HG02759 (cell line): ENCODE measurements around the gene TTLL5.

Experiments used
- ATAC-seq: cut with Tn5 transposase; IDR thresholded peaks from one replicate; pipeline ENCODE4 v1.9.1; 2021; ENCODE audit warnings: mild to moderate bottlenecking, moderate library complexity; ENCODE audit not compliant: unreplicated experiment

The TTLL5 gene

GRCh38 chr14:75660630-75661498 lies at the start of gene TTLL5, which contains the start of gene ERG28:
TTLL5 (plus strand) TSS chr14:75661246; CDS start chr14:75663150, 1,904 bp downstream.
ERG28 (minus strand) TSS chr14:75660876; CDS start chr14:75657502, 3,374 bp downstream.
- peak; percentile 98 for ATAC-seq

- ATAC-seq, result no peak
Measured at GRCh38 chr14:75612157-75612556, 48.9 kb upstream of the TTLL5 start.

GRCh38 chr14:75614179-75614578 lies 46.9 kb upstream of the TTLL5 start:
- ATAC-seq, result no peak

GRCh38 chr14:75615200-75615599 lies 45.8 kb upstream of the TTLL5 start:
- ATAC-seq, result no peak

GRCh38 chr14:75619548-75619947 lies 41.5 kb upstream of the TTLL5 start:
- no peak for ATAC-seq

- ATAC-seq, result no peak
Measured at GRCh38 chr14:75625034-75625433, 36.0 kb upstream of the TTLL5 start.

GRCh38 chr14:75626396-75626795 lies 34.6 kb upstream of the TTLL5 start:
- no peak for ATAC-seq

GRCh38 chr14:75626863-75627262 lies 34.2 kb upstream of the TTLL5 start:
- no peak for ATAC-seq

GRCh38 chr14:75627406-75627805 lies 33.6 kb upstream of the TTLL5 start:
- ATAC-seq, result no peak

- no peak for ATAC-seq
Measured at GRCh38 chr14:75628816-75629215, 32.2 kb upstream of the TTLL5 start.

GRCh38 chr14:75630695-75631452 lies 30.2 kb upstream of the TTLL5 start:
- ATAC-seq, result no peak

GRCh38 chr14:75631453-75631831 lies 29.6 kb upstream of the TTLL5 start:
- ATAC-seq, result no peak

- ATAC-seq, result no peak
Measured at GRCh38 chr14:75634848-75635247, 26.2 kb upstream of the TTLL5 start.

GRCh38 chr14:75636100-75636692 lies 24.9 kb upstream of the TTLL5 start:
- no peak for ATAC-seq

- ATAC-seq, result no peak
Measured at GRCh38 chr14:75640876-75641275, 20.2 kb upstream of the TTLL5 start.

GRCh38 chr14:75643985-75644384 lies 17.1 kb upstream of the TTLL5 start:
- ATAC-seq, result no peak

- ATAC-seq, result no peak
Measured at GRCh38 chr14:75645056-75645455, 16.0 kb upstream of the TTLL5 start.

- ATAC-seq, result no peak
Measured at GRCh38 chr14:75646762-75647161, 14.3 kb upstream of the TTLL5 start.

- no peak for ATAC-seq
Measured at GRCh38 chr14:75647640-75648039, 13.4 kb upstream of the TTLL5 start.

- ATAC-seq, result no peak
Measured at GRCh38 chr14:75648066-75648838, 12.8 kb upstream of the TTLL5 start.

GRCh38 chr14:75649337-75649736 lies 11.7 kb upstream of the TTLL5 start:
- ATAC-seq, result no peak
